Astrocyte (in vitro differentiated cells and primary cell): Measurements from ENCODE around the gene SUFU. TPM values are rescaled to one million over a fixed set of nuclear protein-coding genes. Genes with fewer than 3 reads are reported as not detected.

ENCODE experiments used
- DNase-seq: peaks from one replicate; pipeline ENCODE4 v3.0.0-alpha.2; 2010; ENCODE audit warnings: low read depth
- FAIRE-seq: peaks from 2 replicates; lab custom pipeline; 2011; peaks lifted over from hg19 to GRCh38; lab: Jason Lieb, UNC
- H2AFZ ChIP-seq: 2 replicates; pipeline ENCODE4 v1.6.0; 2012; ENCODE audit warnings: low read depth, low read length, inconsistent platforms
- H3K27ac ChIP-seq: 2 replicates; pipeline ENCODE4 v1.5.1; 2011; ENCODE audit warnings: low read depth, low read length, inconsistent platforms
- H3K27me3 ChIP-seq: 2 replicates; pipeline ENCODE4 v1.6.0; 2011; ENCODE audit warnings: low read length, inconsistent platforms; ENCODE audit not compliant: insufficient read depth
- H3K36me3 ChIP-seq: 2 replicates; pipeline ENCODE4 v1.5.1; 2011; ENCODE audit warnings: low read length, inconsistent platforms; ENCODE audit not compliant: insufficient read depth
- H3K4me1 ChIP-seq: 2 replicates; pipeline ENCODE4 v1.5.1; 2011; ENCODE audit warnings: low read length, inconsistent platforms; ENCODE audit not compliant: insufficient read depth
- H3K4me2 ChIP-seq: 2 replicates; pipeline ENCODE4 v1.6.0; 2012; ENCODE audit warnings: low read length, inconsistent platforms
- H3K4me3 ChIP-seq: 2 replicates; pipeline ENCODE4 v1.5.1; 2011; ENCODE audit warnings: low read depth, mild to moderate bottlenecking, low read length, inconsistent platforms; ENCODE audit not compliant: insufficient read depth
- H3K79me2 ChIP-seq: 2 replicates; pipeline ENCODE4 v1.6.0; 2012; ENCODE audit warnings: mild to moderate bottlenecking, low read length, inconsistent platforms; ENCODE audit not compliant: insufficient read depth
- H3K9ac ChIP-seq: 2 replicates; pipeline ENCODE4 v1.6.0; 2012; ENCODE audit warnings: mild to moderate bottlenecking, low read length, inconsistent platforms
- H3K9me3 ChIP-seq: 2 replicates; pipeline ENCODE4 v1.5.1; 2012; ENCODE audit warnings: low read depth, mild to moderate bottlenecking, low read length, inconsistent platforms; ENCODE audit not compliant: insufficient read depth
- H4K20me1 ChIP-seq: 2 replicates; pipeline ENCODE4 v1.6.0; 2012; ENCODE audit warnings: low read length, inconsistent platforms; ENCODE audit not compliant: insufficient read depth
- H3K27ac Mint-ChIP-seq: one replicate; pipeline ENCODE4 v1.8.0; 2021; ENCODE audit warnings: mild to moderate bottlenecking, mixed read lengths; ENCODE audit not compliant: unreplicated experiment
- H3K27me3 Mint-ChIP-seq: one replicate; pipeline ENCODE4 v1.8.0; 2021; ENCODE audit warnings: low read depth, mixed read lengths; ENCODE audit not compliant: unreplicated experiment
- H3K36me3 Mint-ChIP-seq: one replicate; pipeline ENCODE4 v1.8.0; 2021; ENCODE audit warnings: low read depth, mixed read lengths; ENCODE audit not compliant: unreplicated experiment
- H3K4me1 Mint-ChIP-seq: one replicate; pipeline ENCODE4 v1.8.0; 2021; ENCODE audit warnings: low read depth, mixed read lengths; ENCODE audit not compliant: unreplicated experiment
- H3K4me3 Mint-ChIP-seq: one replicate; pipeline ENCODE4 v1.8.0; 2021; ENCODE audit warnings: mild to moderate bottlenecking, moderate library complexity, mixed read lengths; ENCODE audit not compliant: unreplicated experiment
- H3K9me3 Mint-ChIP-seq: one replicate; pipeline ENCODE4 v1.8.0; 2021; ENCODE audit warnings: mild to moderate bottlenecking, mixed read lengths; ENCODE audit not compliant: unreplicated experiment
- CTCF ChIP-seq: IDR thresholded peaks from 2 replicates; pipeline ENCODE4 v1.5.1; 2011; ENCODE audit warnings: low read depth, mild to moderate bottlenecking, inconsistent platforms, low read length, moderate library complexity; ENCODE audit not compliant: insufficient read depth
- EZH2 ChIP-seq: IDR thresholded peaks from 2 replicates; pipeline ENCODE4 v1.6.1; 2012; ENCODE audit warnings: mild to moderate bottlenecking, low read length, inconsistent platforms; ENCODE audit not compliant: insufficient read depth
- total RNA-seq: library from RNA; stranded (reverse); gene quantifications from 2 replicates; pipeline ENCODE4 v1.2.1, GENCODE V29; 2021

Gene SUFU
- total RNA-seq, 1 donor from 2014 or later = 25.8 TPM

GRCh38 chr10:102463983-102464382 lies 39.8 kb upstream of the SUFU start:
- Histone ChIP-seq H3K36me3 (no peaks in the 10 kb centered on the region), H3K27me3 (peaks cover 7% of the 10 kb centered on the region), H3K79me2 (no peaks in the 10 kb centered on the region), H2AFZ (no peak overlapping the region), H3K4me2 (no peak overlapping the region), H3K4me3 (no peak overlapping the region), H4K20me1 (no peaks in the 10 kb centered on the region), H3K4me1 (peaks cover 8% of the 10 kb centered on the region), H3K27ac (no peak overlapping the region), H3K9me3 (no peaks in the 10 kb centered on the region), H3K9ac (no peak overlapping the region)
- DNase-seq (no peak), FAIRE-seq (no peak)
- Mint-ChIP-seq H3K9me3 (no peaks in the 10 kb centered on the region), H3K4me1 (no peaks in the 10 kb centered on the region), H3K4me3 (no peak overlapping the region), H3K36me3 (no peaks in the 10 kb centered on the region), H3K27ac (no peak overlapping the region), H3K27me3 (peaks cover 14% of the 10 kb centered on the region)
- TF ChIP-seq EZH2 (no peak), CTCF (no peak)

GRCh38 chr10:102465466-102465865 lies 38.3 kb upstream of the SUFU start:
- Histone ChIP-seq H3K9me3 (no peaks in the 10 kb centered on the region), H3K4me1 (peaks cover 8% of the 10 kb centered on the region), H3K27ac (no peak overlapping the region), H3K4me2 (no peak overlapping the region), H3K4me3 (no peak overlapping the region), H3K36me3 (no peaks in the 10 kb centered on the region), H3K9ac (no peak overlapping the region), H2AFZ (no peak overlapping the region), H3K27me3 (peaks cover 7% of the 10 kb centered on the region), H4K20me1 (no peaks in the 10 kb centered on the region), H3K79me2 (no peaks in the 10 kb centered on the region)
- DNase-seq (no peak), FAIRE-seq (no peak)
- no peaks in the 10 kb centered on the region for H3K4me1 Mint-ChIP-seq
- TF ChIP-seq CTCF = no peak
- TF ChIP-seq EZH2 = no peak
- H3K9me3 Mint-ChIP-seq = no peaks in the 10 kb centered on the region
- H3K27me3 Mint-ChIP-seq = peaks cover 14% of the 10 kb centered on the region
- no peaks in the 10 kb centered on the region for H3K36me3 Mint-ChIP-seq
- no peak overlapping the region for H3K4me3 Mint-ChIP-seq
- no peak overlapping the region for H3K27ac Mint-ChIP-seq

- Mint-ChIP-seq H3K4me3 (no peak overlapping the region), H3K27ac (no peak overlapping the region), H3K4me1 (no peaks in the 10 kb centered on the region), H3K36me3 (no peaks in the 10 kb centered on the region), H3K9me3 (no peaks in the 10 kb centered on the region), H3K27me3 (peaks cover 12% of the 10 kb centered on the region)
- no peak for DNase-seq
- no peak overlapping the region for H3K9ac ChIP-seq
- TF ChIP-seq CTCF (no peak), EZH2 (no peak)
- H4K20me1 ChIP-seq = no peaks in the 10 kb centered on the region
- no peak overlapping the region for H3K4me2 ChIP-seq
- H3K27me3 ChIP-seq = peaks cover 7% of the 10 kb centered on the region
- no peak for FAIRE-seq
- no peaks in the 10 kb centered on the region for H3K79me2 ChIP-seq
- no peak overlapping the region for H3K4me3 ChIP-seq
- no peak overlapping the region for H3K27ac ChIP-seq
- H2AFZ ChIP-seq = no peak overlapping the region
- H3K4me1 ChIP-seq = no peaks in the 10 kb centered on the region
- no peaks in the 10 kb centered on the region for H3K9me3 ChIP-seq
- no peaks in the 10 kb centered on the region for H3K36me3 ChIP-seq
These were observed 36.5 kb upstream of the SUFU start for GRCh38 chr10:102467318-102467717.
